Liver (tissue), 9 donors: ENCODE data around the gene HDAC8. TPM values are rescaled to one million over a fixed set of nuclear protein-coding genes. Genes with fewer than 3 reads are reported as not detected.

ENCODE experiments used
- DNase-seq: peaks from one replicate; pipeline ENCODE4 v3.0.0-alpha.2; 2017; ENCODE audit warnings: low spot score
- H3K27ac ChIP-seq, 2 donors: one replicate each; pipeline ENCODE4 v1.7.0; 2013; ENCODE audit warnings: inconsistent platforms in 2 of 2, low read length in 2 of 2, control low read depth in 1 of 2, low read depth in 1 of 2, mild to moderate bottlenecking in 1 of 2
- H3K27me3 ChIP-seq, 4 donors: one replicate each; pipeline versions ENCODE4 v1.6.1 to v1.7.0; 2013; ENCODE audit warnings: low read length in 3 of 4, inconsistent platforms in 1 of 4, mild to moderate bottlenecking in 1 of 4, moderate library complexity in 1 of 4; ENCODE audit not compliant: control insufficient read depth in 4 of 4, insufficient read depth in 4 of 4
- H3K36me3 ChIP-seq, 4 donors: one replicate each; pipeline versions ENCODE4 v1.6.1 to v1.7.0; 2013; ENCODE audit warnings: low read length in 3 of 4, mild to moderate bottlenecking in 3 of 4, low read depth in 1 of 4, moderate library complexity in 1 of 4; ENCODE audit not compliant: control insufficient read depth in 4 of 4, insufficient read depth in 3 of 4
- H3K4me1 ChIP-seq, 4 donors: one replicate each; pipeline versions ENCODE4 v1.6.1 to v1.7.0; 2013; ENCODE audit warnings: low read length in 3 of 4, mild to moderate bottlenecking in 3 of 4, moderate library complexity in 1 of 4; ENCODE audit not compliant: control insufficient read depth in 4 of 4, insufficient read depth in 4 of 4
- H3K4me3 ChIP-seq, 3 donors: one replicate each; pipeline versions ENCODE4 v1.6.1 to v1.7.0; 2013; ENCODE audit warnings: low read length in 3 of 3, control low read depth in 1 of 3, low read depth in 1 of 3, mild to moderate bottlenecking in 1 of 3
- H3K9ac ChIP-seq, 2 donors: one replicate each; pipeline ENCODE4 v1.7.0; 2013; ENCODE audit warnings: low read length in 2 of 2, mild to moderate bottlenecking in 2 of 2, moderate library complexity in 2 of 2, control low read depth in 1 of 2, low read depth in 1 of 2
- H3K9me3 ChIP-seq, 4 donors: one replicate each; pipeline versions ENCODE4 v1.6.1 to v1.7.0; 2013; ENCODE audit warnings: low read length in 3 of 4; ENCODE audit not compliant: control insufficient read depth in 4 of 4
- EGR1 ChIP-seq, 2 donors: IDR thresholded peaks; 2 replicates each; pipeline ENCODE4 v1.6.1; 2016 to 2018; ENCODE audit warnings: antibody characterized with exemption in 2 of 2, low read depth in 2 of 2
- FOXA2 ChIP-seq: IDR thresholded peaks from 2 replicates; pipeline ENCODE4 v1.6.1; 2016; ENCODE audit warnings: antibody characterized with exemption
- RXRA ChIP-seq, 2 donors: IDR thresholded peaks; 2 replicates each; pipeline ENCODE4 v1.6.1; 2017 to 2018; ENCODE audit warnings: antibody characterized with exemption in 2 of 2, mild to moderate bottlenecking in 1 of 2
- SP1 ChIP-seq: IDR thresholded peaks from 2 replicates; pipeline ENCODE4 v1.6.1; 2018; ENCODE audit warnings: antibody characterized with exemption, mild to moderate bottlenecking
- TAF1 ChIP-seq: conservative IDR thresholded peaks from 2 replicates; pipeline ENCODE4 v1.6.1; 2016; ENCODE audit warnings: antibody characterized with exemption, mild to moderate bottlenecking
- YY1 ChIP-seq: IDR thresholded peaks from 2 replicates; pipeline ENCODE4 v1.6.1; 2016; ENCODE audit warnings: antibody characterized with exemption, mild to moderate bottlenecking
- WGBS: extraction: QIAGEN DNeasy Blood & Tissue Kit; methylation state at CpG from one replicate; pipeline ENCODE4 v1.1.7; 2013; 5-methylcytosine and 5-hydroxymethylcytosine counted together
- polyA plus RNA-seq, 2 donors: library from polyadenylated mRNA; stranded (reverse) in 1 of 2; unstranded in 1 of 2; fragments of 200-250 nt in 1 of 2; fragments of >200 nt in 1 of 2; fragmentation: Nextera tagmentation in 1 of 2; extraction: Ambion mirVana in 1 of 2; gene quantifications; one replicate each; pipeline versions ENCODE4 v1.2.1 to v1.2.3, GENCODE V29; 2013 to 2015
- total RNA-seq, 2 donors: library from RNA; depleted of rRNA; stranded (reverse); fragments of >200 nt; gene quantifications; one replicate each; pipeline ENCODE4 v1.2.3, GENCODE V29; 2014
- TF ChIP-seq, protein P1 (sequence below): IDR thresholded peaks from 2 replicates; pipeline ENCODE4 v1.6.1; 2016; ENCODE audit warnings: antibody characterized with exemption
- TF ChIP-seq, protein P2 (sequence below): IDR thresholded peaks from 2 replicates; pipeline ENCODE4 v1.6.1; 2016; ENCODE audit warnings: antibody characterized with exemption
- TF ChIP-seq, protein P3 (sequence below): fragments of 150-350 bp; IDR thresholded peaks from 2 replicates; pipeline ENCODE4 v1.5.1; 2017; ENCODE audit warnings: improper control_type of control experiment, low read depth, low read length; ENCODE audit not compliant: missing input control
- TF ChIP-seq, protein P4 (sequence below): IDR thresholded peaks from 2 replicates; pipeline ENCODE4 v1.6.1; 2016; ENCODE audit warnings: antibody characterized with exemption, mild to moderate bottlenecking
- TF ChIP-seq, protein P5 (sequence below): IDR thresholded peaks from 2 replicates; pipeline ENCODE4 v1.6.1; 2016; ENCODE audit warnings: antibody characterized with exemption
- donor health status: healthy.
- donor health status: healthy.
- donor health status: healthy.
- donor health status: healthy.
- donor health status: healthy.

HDAC8 gene
- total and polyA plus RNA-seq, 4 donors = 11.1 to 30.4 (median 14.0) TPM

DNA sequence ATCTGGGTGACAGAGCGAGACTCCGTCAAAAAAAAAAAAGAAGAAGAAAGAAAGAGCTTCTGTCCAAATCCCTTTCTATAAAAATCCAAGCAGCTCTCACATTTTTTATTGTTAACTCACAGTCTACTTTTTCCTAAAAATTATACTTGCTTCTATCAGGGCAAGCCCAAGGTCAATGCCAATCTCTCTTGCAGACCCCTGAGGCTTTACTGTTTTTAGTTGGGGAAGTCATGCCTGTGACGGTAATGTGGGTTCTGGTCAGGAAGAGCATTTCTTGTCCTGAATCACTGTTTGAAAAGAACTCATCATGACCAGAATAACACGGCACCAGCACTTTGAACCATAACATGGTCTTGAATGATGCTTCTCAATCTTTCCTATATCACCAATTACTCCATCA is 212.3 kb downstream of the HDAC8 start:
- no peak for DNase-seq
- Histone ChIP-seq H3K27ac (no peak overlapping the region), H3K4me1 (no peaks in the 10 kb centered on the region), H3K9ac (no peak overlapping the region), H3K36me3 (no peaks in the 10 kb centered on the region), H3K27me3 (no peaks in the 10 kb centered on the region), H3K9me3 (no peaks in the 10 kb centered on the region), H3K4me3 (no peak overlapping the region)
- TF ChIP-seq YY1 (no peak), FOXA2 (no peak), EGR1 (IDR thresholded peaks at IDR 0.05; ENCODE audit: low read depth in 2 of 2) (no peak), SP1 (no peak), TAF1 (no peak), RXRA (IDR thresholded peaks at IDR 0.05) (no peak)
- TF ChIP-seq, protein P1, sequence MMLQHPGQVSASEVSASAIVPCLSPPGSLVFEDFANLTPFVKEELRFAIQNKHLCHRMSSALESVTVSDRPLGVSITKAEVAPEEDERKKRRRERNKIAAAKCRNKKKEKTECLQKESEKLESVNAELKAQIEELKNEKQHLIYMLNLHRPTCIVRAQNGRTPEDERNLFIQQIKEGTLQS = no peak
- TF ChIP-seq, protein P2, sequence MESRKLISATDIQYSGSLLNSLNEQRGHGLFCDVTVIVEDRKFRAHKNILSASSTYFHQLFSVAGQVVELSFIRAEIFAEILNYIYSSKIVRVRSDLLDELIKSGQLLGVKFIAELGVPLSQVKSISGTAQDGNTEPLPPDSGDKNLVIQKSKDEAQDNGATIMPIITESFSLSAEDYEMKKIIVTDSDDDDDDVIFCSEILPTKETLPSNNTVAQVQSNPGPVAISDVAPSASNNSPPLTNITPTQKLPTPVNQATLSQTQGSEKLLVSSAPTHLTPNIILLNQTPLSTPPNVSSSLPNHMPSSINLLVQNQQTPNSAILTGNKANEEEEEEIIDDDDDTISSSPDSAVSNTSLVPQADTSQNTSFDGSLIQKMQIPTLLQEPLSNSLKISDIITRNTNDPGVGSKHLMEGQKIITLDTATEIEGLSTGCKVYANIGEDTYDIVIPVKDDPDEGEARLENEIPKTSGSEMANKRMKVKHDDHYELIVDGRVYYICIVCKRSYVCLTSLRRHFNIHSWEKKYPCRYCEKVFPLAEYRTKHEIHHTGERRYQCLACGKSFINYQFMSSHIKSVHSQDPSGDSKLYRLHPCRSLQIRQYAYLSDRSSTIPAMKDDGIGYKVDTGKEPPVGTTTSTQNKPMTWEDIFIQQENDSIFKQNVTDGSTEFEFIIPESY = no peak
- TF ChIP-seq, protein P3, sequence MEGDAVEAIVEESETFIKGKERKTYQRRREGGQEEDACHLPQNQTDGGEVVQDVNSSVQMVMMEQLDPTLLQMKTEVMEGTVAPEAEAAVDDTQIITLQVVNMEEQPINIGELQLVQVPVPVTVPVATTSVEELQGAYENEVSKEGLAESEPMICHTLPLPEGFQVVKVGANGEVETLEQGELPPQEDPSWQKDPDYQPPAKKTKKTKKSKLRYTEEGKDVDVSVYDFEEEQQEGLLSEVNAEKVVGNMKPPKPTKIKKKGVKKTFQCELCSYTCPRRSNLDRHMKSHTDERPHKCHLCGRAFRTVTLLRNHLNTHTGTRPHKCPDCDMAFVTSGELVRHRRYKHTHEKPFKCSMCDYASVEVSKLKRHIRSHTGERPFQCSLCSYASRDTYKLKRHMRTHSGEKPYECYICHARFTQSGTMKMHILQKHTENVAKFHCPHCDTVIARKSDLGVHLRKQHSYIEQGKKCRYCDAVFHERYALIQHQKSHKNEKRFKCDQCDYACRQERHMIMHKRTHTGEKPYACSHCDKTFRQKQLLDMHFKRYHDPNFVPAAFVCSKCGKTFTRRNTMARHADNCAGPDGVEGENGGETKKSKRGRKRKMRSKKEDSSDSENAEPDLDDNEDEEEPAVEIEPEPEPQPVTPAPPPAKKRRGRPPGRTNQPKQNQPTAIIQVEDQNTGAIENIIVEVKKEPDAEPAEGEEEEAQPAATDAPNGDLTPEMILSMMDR = no peak
- TF ChIP-seq, protein P4, sequence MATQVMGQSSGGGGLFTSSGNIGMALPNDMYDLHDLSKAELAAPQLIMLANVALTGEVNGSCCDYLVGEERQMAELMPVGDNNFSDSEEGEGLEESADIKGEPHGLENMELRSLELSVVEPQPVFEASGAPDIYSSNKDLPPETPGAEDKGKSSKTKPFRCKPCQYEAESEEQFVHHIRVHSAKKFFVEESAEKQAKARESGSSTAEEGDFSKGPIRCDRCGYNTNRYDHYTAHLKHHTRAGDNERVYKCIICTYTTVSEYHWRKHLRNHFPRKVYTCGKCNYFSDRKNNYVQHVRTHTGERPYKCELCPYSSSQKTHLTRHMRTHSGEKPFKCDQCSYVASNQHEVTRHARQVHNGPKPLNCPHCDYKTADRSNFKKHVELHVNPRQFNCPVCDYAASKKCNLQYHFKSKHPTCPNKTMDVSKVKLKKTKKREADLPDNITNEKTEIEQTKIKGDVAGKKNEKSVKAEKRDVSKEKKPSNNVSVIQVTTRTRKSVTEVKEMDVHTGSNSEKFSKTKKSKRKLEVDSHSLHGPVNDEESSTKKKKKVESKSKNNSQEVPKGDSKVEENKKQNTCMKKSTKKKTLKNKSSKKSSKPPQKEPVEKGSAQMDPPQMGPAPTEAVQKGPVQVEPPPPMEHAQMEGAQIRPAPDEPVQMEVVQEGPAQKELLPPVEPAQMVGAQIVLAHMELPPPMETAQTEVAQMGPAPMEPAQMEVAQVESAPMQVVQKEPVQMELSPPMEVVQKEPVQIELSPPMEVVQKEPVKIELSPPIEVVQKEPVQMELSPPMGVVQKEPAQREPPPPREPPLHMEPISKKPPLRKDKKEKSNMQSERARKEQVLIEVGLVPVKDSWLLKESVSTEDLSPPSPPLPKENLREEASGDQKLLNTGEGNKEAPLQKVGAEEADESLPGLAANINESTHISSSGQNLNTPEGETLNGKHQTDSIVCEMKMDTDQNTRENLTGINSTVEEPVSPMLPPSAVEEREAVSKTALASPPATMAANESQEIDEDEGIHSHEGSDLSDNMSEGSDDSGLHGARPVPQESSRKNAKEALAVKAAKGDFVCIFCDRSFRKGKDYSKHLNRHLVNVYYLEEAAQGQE = no peak
- TF ChIP-seq, protein P5, sequence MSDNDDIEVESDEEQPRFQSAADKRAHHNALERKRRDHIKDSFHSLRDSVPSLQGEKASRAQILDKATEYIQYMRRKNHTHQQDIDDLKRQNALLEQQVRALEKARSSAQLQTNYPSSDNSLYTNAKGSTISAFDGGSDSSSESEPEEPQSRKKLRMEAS = no peak
- WGBS = 87% methylated on average over 4 of the region's 4 CpGs

DNA sequence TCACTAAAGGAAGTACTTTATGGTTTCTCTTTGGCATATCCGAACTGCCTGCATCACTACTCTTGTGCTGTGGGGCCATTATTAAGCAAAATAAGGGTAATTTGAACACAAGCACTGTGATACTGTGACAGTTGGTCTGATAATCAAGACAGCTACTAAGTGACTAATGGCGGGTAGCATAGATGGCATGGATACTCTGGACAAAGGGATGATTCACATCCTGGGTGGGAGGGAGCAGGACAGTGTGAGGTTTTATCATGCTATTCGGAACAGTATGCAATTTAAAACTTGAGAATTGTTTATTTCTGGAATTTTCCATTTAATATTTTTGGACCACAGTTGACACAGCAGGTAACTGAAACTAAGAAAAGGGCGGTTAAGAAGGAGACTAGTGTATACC is 214.3 kb downstream of the HDAC8 start:
- no peak overlapping the region for H3K27ac ChIP-seq
- no peak overlapping the region for H3K9ac ChIP-seq
- no peaks in the 10 kb centered on the region for H3K4me1 ChIP-seq
- no peaks in the 10 kb centered on the region for H3K27me3 ChIP-seq
- H3K4me3 ChIP-seq = no peak overlapping the region
- DNase-seq = no peak
- 96% methylated on average over 4 of the region's 4 CpGs for WGBS
- no peaks in the 10 kb centered on the region for H3K36me3 ChIP-seq
- H3K9me3 ChIP-seq = no peaks in the 10 kb centered on the region
- TF ChIP-seq FOXA2 = no peak
